ENCODE measurements around the gene HYAL4.

The HYAL4 gene

GRCh38 chr7:123918309-123918708 is 73.3 kb downstream of the HYAL4 start:
- DNase-seq = no peak

GRCh38 chr7:123923599-123923998 is 78.6 kb downstream of the HYAL4 start:
- DNase-seq = no peak

DNA sequence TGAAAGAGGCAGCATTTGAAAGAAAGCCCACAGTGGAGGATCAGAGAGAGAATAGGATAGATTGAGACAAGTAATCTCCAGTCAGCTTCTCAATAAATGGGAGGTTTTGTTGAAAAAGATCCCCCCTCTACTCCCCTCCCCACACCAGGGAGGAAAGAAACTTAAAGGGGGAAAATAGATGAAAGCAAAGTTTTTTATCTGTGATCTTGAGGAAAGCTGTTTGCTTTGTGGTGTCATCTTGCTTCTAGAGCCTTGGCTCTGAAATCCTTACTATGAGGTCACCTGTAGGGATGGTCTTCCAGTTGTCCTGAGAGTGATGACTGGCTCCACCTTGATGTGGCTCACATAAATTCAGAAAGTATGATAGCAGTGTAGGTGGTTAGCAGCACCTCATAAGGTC is 80.0 kb downstream of the HYAL4 start, which contains the start of gene SPAM1:
TSS of gene SPAM1 (plus strand) at position 301 of the 400 bp plus-strand sequence. CDS start 28,330 bp downstream, outside the sequence.
- DNase-seq = no peak

Measured in activated naive CD4-positive, alpha-beta T cell treated with Interleukin-2 at 50 U/mL for 16 hours (primary cell).